GM12874 (cell line): ENCODE data around the gene TBCD.

Experiments used
- TF ChIP-seq, protein P1 (sequence below): IDR thresholded peaks from 2 replicates; pipeline ENCODE4 v1.5.1; 2011; ENCODE audit warnings: low read depth, mild to moderate bottlenecking, control low read depth, low read length, moderate library complexity; ENCODE audit not compliant: insufficient read depth

The TBCD gene

DNA sequence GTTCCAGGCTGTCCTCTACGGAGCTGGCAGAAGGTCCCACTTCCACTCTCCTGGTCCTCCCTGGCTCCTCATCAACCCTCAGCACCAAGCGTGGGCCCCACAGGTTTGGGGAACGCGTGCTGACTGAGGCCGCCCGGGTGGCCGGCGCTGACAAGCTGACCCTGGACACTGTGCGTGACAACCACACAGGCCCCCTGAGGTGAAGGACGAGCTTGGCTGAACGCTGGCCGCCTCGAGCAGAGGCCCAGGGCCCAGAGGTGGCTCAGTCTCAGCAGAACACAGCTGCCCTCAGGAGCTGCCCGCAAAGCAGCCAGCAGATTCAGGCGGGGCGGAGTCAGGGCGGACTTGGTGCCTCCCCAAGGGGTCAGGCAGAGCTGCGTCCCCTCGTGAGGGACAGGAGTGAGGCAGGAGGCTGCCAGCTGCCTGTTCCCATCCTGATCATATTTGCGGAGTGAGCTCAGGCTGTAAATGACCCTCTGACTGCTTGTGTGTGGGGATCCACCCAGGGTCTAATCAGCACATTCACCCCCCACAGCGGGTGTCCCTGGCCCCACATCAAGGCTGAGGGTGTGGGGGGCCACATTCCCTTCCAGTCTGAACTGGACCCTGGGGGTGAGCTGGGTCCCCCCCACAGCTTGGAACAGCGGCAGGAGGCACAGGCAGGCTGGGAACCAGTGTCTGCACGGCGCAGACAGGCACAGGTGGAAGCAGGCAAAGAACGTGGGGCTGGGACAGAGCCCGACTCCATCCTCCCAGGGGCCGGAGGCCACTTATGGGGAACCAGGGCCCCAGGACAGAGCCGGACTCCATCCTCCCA lies 222.5 kb downstream of the TBCD start:
- TF ChIP-seq, protein P1, sequence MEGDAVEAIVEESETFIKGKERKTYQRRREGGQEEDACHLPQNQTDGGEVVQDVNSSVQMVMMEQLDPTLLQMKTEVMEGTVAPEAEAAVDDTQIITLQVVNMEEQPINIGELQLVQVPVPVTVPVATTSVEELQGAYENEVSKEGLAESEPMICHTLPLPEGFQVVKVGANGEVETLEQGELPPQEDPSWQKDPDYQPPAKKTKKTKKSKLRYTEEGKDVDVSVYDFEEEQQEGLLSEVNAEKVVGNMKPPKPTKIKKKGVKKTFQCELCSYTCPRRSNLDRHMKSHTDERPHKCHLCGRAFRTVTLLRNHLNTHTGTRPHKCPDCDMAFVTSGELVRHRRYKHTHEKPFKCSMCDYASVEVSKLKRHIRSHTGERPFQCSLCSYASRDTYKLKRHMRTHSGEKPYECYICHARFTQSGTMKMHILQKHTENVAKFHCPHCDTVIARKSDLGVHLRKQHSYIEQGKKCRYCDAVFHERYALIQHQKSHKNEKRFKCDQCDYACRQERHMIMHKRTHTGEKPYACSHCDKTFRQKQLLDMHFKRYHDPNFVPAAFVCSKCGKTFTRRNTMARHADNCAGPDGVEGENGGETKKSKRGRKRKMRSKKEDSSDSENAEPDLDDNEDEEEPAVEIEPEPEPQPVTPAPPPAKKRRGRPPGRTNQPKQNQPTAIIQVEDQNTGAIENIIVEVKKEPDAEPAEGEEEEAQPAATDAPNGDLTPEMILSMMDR = no peak

DNA sequence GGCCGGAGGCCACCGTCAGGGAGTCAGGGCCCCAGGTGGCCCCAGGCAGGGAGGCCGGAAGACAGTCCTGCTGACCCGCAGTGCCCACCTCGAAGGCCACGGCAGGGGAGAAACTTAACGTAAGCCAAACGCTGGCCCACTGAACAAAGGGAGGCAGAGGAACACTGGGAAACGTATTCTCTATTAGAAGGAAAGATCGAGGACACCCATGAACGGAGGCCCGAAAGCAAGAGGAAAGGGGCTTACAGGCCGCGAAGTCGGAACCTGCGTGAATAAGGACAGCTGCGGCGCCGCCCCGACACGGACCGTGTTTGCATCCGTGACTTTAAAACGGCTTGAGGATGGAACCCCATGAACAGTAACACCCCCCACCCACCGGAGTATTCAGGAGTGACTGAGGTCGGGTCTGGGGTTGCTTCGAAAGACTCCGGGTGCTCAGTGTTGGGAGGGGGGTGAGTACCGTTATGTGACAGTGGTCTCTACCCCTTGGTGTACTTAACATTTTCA lies 225.2 kb downstream of the TBCD start:
- TF ChIP-seq, protein P1 = no peak

DNA sequence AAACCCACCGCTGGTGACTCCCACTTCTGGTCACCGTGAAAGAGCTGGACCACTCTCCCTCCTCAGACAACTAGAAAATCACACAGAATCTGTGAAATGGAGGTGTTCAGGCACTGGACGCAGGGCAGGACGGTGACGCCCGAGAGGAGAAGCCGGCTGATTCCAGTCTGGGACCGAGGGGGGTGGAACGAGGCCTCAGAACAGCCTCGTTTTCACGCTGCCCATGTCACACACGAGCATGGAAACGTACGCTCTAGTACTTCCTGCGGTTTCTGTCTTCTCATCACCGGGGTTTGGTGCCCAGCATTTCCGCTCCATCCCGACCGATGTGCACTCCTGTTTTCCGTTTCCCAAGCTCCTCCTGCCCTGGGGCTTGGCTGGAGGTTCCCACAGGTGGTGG lies 225.7 kb downstream of the TBCD start:
- TF ChIP-seq, protein P1 = no peak

DNA sequence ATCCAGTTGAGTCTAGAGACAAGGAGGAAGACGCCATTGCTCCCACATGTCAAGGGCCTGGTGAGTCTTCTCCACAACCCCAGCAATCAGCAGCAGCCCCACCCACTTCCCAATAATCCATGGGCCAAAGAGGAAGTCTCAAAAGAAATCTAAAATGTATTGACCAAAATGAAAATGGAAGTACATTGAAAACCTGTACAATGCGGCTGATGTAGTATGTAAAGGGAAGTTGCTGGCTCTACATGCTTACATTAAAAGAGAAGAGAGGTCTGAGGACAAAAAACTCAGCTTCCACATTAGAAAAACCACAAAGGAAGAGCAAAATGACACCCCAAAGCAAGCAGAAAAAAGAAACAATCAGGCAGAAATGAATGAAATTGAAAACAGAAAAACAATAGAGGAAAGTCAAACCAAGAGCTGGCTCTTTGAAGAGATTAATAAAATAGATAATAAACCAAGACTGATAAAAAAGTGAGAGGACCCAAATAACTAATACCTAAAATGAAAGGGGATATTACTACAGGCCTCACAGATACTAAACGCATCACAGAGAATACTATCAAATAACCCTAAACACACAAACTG lies 227.0 kb downstream of the TBCD start:
- TF ChIP-seq, protein P1 = no peak

DNA sequence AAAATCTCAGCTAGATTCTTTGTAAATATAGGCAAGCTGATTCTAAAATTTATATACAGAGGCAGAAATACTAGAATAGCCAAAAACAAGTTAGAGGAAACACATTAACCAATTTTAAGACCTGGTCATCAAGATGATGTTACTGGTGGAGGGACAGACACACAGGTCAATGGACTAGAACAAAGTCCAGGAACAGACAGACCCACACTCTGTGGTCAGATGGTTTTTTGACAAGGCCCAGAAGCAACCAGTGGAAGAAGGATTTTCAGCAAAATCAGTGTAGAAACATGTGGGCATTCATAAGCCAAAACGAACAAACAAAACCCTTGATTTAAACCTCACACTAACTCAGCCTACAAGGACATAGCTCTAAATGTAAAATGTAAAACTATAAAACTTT lies 227.9 kb downstream of the TBCD start:
- TF ChIP-seq, protein P1 = no peak

DNA sequence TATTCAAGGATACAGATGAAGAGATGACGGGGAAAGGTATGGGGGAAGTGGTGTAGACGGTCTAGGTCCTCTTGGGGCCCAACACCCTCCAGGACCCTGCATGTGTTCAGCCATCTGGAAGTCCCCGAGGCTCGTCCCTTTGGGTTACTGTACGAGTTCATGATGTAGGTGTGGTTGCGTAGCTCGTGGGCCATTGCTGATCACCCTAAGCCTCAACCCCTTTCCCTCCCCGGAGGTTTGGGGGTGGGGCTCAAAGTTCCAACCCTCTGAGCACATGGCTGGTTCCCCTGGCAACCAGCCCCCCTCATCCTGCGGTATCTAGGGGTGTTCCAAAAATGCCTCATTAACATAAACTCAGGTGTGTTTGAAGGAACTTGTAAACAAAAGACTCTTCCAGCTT lies 228.8 kb downstream of the TBCD start:
- TF ChIP-seq, protein P1 = no peak

DNA sequence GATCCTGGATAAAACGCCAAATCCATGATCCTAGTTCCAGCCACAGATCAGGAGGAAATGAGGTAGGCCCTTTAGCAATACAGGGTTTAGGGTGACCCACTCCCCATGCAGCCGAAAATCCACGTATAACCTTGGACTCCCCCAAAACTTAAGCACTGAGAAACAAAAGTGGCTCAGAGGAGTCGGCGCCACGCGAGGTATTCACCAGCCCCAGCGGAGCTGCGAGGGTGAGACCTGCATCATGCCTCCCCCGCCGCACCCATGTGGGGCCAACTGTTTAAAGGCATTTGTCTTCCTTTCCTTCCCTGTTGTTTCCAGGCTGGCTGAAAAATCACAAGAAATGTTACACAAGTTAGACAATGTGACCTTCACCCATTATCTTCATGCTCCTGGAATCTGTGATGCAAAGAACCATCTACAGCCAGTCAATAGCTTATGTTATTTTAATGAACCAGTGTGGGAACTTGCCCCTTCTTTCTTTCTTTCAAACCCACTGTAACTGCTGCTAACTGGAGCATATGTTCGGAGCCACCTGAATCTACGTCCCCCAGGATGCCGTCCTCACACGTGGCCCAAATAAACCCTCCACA lies 229.4 kb downstream of the TBCD start:
- TF ChIP-seq, protein P1 = no peak
